ENCODE data around the gene LOC128125822.

DNA sequence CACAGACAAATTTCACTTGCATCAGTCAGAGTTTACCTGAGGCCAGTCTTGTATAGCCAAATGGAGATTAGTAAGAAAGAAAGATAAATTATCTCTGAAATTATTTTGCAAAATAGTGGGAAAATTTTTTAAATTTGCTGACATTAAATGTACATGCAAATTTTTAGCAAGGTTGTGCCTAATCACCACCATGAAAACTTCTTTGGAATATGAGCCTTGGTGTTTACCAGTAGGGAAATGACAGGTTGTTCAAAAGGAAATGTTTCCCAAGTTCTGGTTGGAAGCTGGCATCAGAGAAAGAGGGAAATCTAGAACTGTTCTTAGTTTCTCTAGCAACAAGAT lies 34.4 kb upstream of the LOC128125822 start:
- TF ChIP-seq EZH2phosphoT487 (conservative IDR thresholded peaks at IDR 0.05; ENCODE audit: low read length), result no peak
- TF ChIP-seq, protein P1, sequence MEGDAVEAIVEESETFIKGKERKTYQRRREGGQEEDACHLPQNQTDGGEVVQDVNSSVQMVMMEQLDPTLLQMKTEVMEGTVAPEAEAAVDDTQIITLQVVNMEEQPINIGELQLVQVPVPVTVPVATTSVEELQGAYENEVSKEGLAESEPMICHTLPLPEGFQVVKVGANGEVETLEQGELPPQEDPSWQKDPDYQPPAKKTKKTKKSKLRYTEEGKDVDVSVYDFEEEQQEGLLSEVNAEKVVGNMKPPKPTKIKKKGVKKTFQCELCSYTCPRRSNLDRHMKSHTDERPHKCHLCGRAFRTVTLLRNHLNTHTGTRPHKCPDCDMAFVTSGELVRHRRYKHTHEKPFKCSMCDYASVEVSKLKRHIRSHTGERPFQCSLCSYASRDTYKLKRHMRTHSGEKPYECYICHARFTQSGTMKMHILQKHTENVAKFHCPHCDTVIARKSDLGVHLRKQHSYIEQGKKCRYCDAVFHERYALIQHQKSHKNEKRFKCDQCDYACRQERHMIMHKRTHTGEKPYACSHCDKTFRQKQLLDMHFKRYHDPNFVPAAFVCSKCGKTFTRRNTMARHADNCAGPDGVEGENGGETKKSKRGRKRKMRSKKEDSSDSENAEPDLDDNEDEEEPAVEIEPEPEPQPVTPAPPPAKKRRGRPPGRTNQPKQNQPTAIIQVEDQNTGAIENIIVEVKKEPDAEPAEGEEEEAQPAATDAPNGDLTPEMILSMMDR (IDR thresholded peaks at IDR 0.05; ENCODE audit: insufficient read depth, low read length, poor library complexity, severe bottlenecking), result no peak

Data from SU-DHL-6 (cell line).